Measurements from ENCODE around the gene TMEM171. TPM values are rescaled to one million over a fixed set of nuclear protein-coding genes. Genes with fewer than 3 reads are reported as not detected.

TMEM171 gene, protein sequence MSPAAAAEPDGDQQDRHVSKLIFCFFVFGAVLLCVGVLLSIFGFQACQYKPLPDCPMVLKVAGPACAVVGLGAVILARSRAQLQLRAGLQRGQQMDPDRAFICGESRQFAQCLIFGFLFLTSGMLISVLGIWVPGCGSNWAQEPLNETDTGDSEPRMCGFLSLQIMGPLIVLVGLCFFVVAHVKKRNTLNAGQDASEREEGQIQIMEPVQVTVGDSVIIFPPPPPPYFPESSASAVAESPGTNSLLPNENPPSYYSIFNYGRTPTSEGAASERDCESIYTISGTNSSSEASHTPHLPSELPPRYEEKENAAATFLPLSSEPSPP
- total RNA-seq (2014; rRNA removed; shearing (Covaris generic)) = 2.7 and 4.8 TPM in 2 replicates

DNA sequence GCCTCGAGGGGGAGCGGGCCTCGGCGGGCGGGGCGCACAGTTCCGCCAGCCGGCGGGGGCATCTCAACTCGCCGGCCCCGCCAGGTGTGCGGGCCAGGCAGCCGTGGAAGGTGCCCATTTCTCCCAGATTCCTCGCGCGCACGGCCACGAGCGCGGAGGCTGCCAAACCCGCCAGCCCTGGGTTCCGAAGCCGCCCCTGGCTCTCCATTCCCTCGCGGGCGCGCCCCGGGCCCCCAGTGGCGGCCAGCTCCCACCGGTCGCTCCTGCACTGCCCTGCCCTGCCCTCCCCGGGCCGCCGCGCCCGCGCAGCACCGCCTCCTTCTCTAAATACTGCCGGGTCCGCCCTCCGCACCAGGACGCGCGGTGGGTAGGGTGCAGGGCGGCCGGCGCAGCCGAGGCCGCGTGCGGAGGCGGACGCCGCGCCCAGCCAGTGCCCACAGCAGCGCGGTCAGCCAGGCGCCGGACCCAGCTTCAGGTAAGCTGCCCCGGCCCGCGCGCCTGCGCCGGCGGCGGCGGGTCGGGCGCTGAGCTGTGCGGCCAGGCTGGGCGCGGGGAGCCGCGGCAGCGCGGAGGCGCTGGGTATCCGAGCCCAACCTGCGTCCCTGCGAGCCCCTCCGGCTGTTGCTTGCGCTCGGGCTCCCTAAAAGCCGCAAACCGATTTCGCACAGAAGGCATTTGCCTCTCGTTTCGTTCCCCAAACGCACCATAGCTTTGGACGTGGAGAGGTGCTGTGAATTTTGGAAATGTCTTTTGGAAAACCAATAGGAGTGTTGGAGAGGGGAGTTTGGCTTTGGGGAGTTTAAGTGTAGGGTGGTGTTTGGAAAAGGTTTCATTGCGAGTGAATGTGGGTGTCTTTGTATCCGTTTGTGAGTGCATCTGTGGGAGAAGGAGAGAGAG is at the start of gene TMEM171:
TSS of gene TMEM171 (plus strand) at position 354 of the 897 bp plus-strand sequence. CDS start 2,799 bp downstream, outside the sequence.
- Histone ChIP-seq H3K27me3 (ENCODE audit: control insufficient read depth, insufficient read depth, low read length) (peaks cover 32% of the 10 kb centered on the region), H3K4me3 (ENCODE audit: insufficient read depth, low read depth, low read length) (peak within 1 kb of the TSS; percentile 62), H3K36me3 (replicated peaks; ENCODE audit: control insufficient read depth, insufficient read depth, low read length) (no peaks in the 10 kb centered on the region)
- DNase-seq = peak; percentile 92

- Histone ChIP-seq H3K4me3 (ENCODE audit: insufficient read depth, low read depth, low read length) (no peak overlapping the region), H3K36me3 (replicated peaks; ENCODE audit: control insufficient read depth, insufficient read depth, low read length) (no peaks in the 10 kb centered on the region), H3K27me3 (ENCODE audit: control insufficient read depth, insufficient read depth, low read length) (no peaks in the 10 kb centered on the region)
- DNase-seq = no peak
Observed at GRCh38 chr5:73081093-73081492, 39.3 kb upstream of the TMEM171 start.

DNA sequence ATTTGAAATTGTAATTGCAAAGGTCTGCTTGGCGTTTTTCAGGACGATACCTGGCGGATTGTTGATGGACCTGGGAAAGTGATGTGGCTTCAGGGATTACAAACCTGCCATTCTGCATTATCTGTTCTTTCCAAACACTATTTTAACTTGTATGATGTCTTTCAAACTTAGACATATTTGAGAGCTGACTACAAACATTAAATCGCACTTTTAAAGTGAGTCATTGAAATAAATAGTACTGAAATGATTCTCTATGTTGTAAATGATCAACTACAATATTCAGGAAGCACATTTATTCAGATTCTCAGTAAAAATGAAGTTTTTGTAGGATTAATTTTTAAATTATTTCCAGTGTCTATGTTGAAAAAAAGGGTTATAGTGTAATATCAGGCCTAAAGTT is 32.3 kb upstream of the TMEM171 start:
- no peaks in the 10 kb centered on the region for H3K27me3 ChIP-seq (ENCODE audit: control insufficient read depth, insufficient read depth, low read length)
- H3K36me3 ChIP-seq (replicated peaks; ENCODE audit: control insufficient read depth, insufficient read depth, low read length) = no peaks in the 10 kb centered on the region
- no peak for DNase-seq

DNA sequence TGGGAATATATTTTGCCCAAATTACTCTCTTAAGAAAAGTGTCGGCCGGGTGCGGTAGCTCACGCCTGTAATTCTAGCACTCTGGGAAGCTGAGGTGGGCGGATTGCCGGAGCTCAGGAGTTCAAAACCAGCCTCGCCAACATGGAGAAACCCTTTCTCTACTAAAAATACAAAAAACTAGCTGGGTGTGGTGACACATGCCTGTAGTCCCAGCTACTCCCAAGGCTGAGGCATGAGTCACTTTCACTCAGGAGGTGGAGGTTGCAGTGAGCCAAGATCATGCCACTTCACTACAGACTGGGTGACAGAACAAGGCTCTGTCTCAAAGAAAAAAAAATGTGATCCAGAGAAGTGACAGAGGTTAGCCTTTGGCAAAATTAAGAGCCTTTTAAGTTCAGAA is 26.4 kb upstream of the TMEM171 start:
- no peak overlapping the region for H3K4me3 ChIP-seq (ENCODE audit: insufficient read depth, low read depth, low read length)
- H3K36me3 ChIP-seq (replicated peaks; ENCODE audit: control insufficient read depth, insufficient read depth, low read length) = no peaks in the 10 kb centered on the region
- no peaks in the 10 kb centered on the region for H3K27me3 ChIP-seq (ENCODE audit: control insufficient read depth, insufficient read depth, low read length)
- DNase-seq = no peak

More for the DNA sequence above, 32.3 kb upstream of the TMEM171 start:
- no peak overlapping the region for H3K4me3 ChIP-seq (ENCODE audit: insufficient read depth, low read depth, low read length)

DNA sequence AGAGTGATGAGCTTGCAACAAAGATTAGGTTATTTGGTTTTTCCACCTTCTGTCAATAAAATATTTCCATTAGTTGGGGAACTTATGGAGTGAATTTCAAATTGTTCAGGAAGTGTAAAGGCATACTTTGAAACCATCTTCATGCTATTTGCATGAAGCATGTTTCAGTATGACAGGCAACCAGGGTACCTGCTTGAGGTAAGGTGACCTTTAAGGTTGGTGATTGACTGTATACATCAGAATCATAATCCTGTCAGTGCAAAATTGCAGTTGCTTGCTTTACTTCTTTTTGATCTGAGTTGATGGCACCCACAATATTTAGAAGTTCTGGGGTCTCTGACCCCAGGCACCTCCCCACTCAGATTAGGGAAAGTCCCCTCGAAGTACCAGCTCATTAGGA is 26.0 kb upstream of the TMEM171 start:
- H3K36me3 ChIP-seq (replicated peaks; ENCODE audit: control insufficient read depth, insufficient read depth, low read length) = no peaks in the 10 kb centered on the region
- no peak for DNase-seq
- H3K27me3 ChIP-seq (ENCODE audit: control insufficient read depth, insufficient read depth, low read length) = no peaks in the 10 kb centered on the region
- no peak overlapping the region for H3K4me3 ChIP-seq (ENCODE audit: insufficient read depth, low read depth, low read length)

GRCh38 chr5:73095564-73096238 is 24.7 kb upstream of the TMEM171 start:
- Histone ChIP-seq H3K4me3 (ENCODE audit: insufficient read depth, low read depth, low read length) (no peak overlapping the region), H3K27me3 (ENCODE audit: control insufficient read depth, insufficient read depth, low read length) (no peaks in the 10 kb centered on the region), H3K36me3 (replicated peaks; ENCODE audit: control insufficient read depth, insufficient read depth, low read length) (no peaks in the 10 kb centered on the region)
- no peak for DNase-seq

- Histone ChIP-seq H3K4me3 (ENCODE audit: insufficient read depth, low read depth, low read length) (no peak overlapping the region), H3K27me3 (ENCODE audit: control insufficient read depth, insufficient read depth, low read length) (no peaks in the 10 kb centered on the region), H3K36me3 (replicated peaks; ENCODE audit: control insufficient read depth, insufficient read depth, low read length) (no peaks in the 10 kb centered on the region)
- no peak for DNase-seq
Observed at GRCh38 chr5:73096239-73096575, 24.2 kb upstream of the TMEM171 start.

GRCh38 chr5:73097740-73098139 is 22.6 kb upstream of the TMEM171 start:
- H3K36me3 ChIP-seq (replicated peaks; ENCODE audit: control insufficient read depth, insufficient read depth, low read length) = no peaks in the 10 kb centered on the region
- no peak overlapping the region for H3K4me3 ChIP-seq (ENCODE audit: insufficient read depth, low read depth, low read length)
- no peak for DNase-seq
- H3K27me3 ChIP-seq (ENCODE audit: control insufficient read depth, insufficient read depth, low read length) = no peaks in the 10 kb centered on the region

DNA sequence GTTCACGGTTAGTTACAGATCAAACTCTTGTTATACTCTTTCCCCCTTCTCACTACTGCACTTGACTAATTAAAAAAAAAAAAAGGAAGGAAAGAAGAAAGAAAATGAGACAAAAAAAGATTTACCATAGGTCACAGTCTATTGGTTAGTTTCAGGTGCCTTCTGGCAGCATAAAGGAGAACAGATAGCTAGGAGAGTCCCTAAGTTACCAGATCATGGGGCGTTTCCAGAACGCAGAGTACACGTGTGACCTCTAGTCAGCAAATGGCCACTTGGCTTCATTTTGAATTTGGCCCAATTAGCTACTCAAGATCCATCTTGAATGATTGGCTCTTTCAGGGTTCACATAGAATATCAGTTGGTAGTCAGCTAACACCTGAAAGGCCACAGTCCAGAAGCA is 20.3 kb upstream of the TMEM171 start:
- H3K27me3 ChIP-seq (ENCODE audit: control insufficient read depth, insufficient read depth, low read length) = no peaks in the 10 kb centered on the region
- no peak overlapping the region for H3K4me3 ChIP-seq (ENCODE audit: insufficient read depth, low read depth, low read length)
- no peak for DNase-seq
- H3K36me3 ChIP-seq (replicated peaks; ENCODE audit: control insufficient read depth, insufficient read depth, low read length) = no peaks in the 10 kb centered on the region

DNA sequence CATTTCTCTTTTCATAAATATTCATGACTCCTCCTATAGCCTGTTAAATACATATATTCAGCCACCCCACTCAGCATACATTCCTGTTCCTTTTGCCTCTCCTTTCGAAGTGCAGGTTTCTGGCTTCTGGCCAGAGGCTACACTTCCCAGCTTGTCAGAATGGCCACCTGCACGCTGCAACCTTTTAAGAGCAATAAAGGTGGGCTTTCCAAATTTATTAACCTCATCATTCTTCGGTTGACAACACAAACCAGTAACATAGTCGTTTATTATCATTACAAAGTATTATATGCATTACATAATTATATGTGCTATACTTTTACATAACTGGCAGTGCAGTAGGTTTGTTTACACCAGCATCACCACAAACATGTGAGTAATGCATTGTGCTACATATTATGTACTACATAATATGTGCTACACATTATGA is 16.5 kb upstream of the TMEM171 start:
- no peak for DNase-seq
- Histone ChIP-seq H3K36me3 (replicated peaks; ENCODE audit: control insufficient read depth, insufficient read depth, low read length) (no peaks in the 10 kb centered on the region), H3K4me3 (ENCODE audit: insufficient read depth, low read depth, low read length) (no peak overlapping the region), H3K27me3 (ENCODE audit: control insufficient read depth, insufficient read depth, low read length) (no peaks in the 10 kb centered on the region)

DNA sequence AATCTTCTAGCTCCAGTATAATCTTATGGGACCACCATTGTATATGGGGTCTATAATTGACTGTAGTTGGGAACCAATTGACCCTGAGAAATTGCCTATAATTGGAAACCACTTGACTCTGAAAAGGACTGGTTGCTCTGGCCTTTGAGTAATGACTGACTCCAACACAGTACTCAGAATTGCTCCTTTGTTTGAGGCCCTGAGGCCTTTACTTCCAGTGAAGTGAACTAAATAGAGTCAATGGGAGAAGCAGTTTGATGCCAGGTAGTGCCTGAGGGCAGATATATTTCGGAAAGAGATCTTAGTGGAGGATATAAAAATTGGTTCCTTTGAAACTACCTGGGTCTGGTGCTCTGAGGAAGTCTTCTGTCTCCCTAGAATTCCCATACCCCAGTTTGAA is 16.0 kb upstream of the TMEM171 start:
- Histone ChIP-seq H3K4me3 (ENCODE audit: insufficient read depth, low read depth, low read length) (no peak overlapping the region), H3K27me3 (ENCODE audit: control insufficient read depth, insufficient read depth, low read length) (no peaks in the 10 kb centered on the region), H3K36me3 (replicated peaks; ENCODE audit: control insufficient read depth, insufficient read depth, low read length) (no peaks in the 10 kb centered on the region)
- no peak for DNase-seq

GRCh38 chr5:73106335-73106734 is 14.0 kb upstream of the TMEM171 start:
- no peaks in the 10 kb centered on the region for H3K27me3 ChIP-seq (ENCODE audit: control insufficient read depth, insufficient read depth, low read length)
- H3K4me3 ChIP-seq (ENCODE audit: insufficient read depth, low read depth, low read length) = no peak overlapping the region
- DNase-seq = no peak
- no peaks in the 10 kb centered on the region for H3K36me3 ChIP-seq (replicated peaks; ENCODE audit: control insufficient read depth, insufficient read depth, low read length)

GRCh38 chr5:73110190-73110589 is 10.2 kb upstream of the TMEM171 start:
- DNase-seq = no peak
- Histone ChIP-seq H3K4me3 (ENCODE audit: insufficient read depth, low read depth, low read length) (no peak overlapping the region), H3K36me3 (replicated peaks; ENCODE audit: control insufficient read depth, insufficient read depth, low read length) (no peaks in the 10 kb centered on the region), H3K27me3 (ENCODE audit: control insufficient read depth, insufficient read depth, low read length) (no peaks in the 10 kb centered on the region; the same call in 1 of the 2 replicates)

DNA sequence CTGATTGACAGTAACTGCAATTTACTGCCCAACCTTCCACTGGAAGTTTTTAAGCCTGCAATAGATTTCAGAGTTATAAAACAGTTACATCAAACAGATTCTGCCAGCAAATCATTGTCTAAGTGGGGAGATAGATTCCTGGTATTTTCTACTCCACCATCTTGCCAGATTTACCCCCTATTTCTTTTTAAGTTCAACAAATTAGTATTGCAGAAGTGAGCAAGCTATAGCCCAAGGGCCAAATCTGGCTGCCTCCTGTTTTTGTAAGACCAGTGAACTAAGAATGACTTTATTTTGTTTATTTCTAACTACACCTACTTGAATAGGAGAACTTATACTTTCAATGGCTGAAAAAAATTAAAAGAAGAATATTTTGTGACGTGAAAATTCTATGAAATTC is 8.8 kb upstream of the TMEM171 start:
- no peak for DNase-seq
- Histone ChIP-seq H3K4me3 (ENCODE audit: insufficient read depth, low read depth, low read length) (no peak overlapping the region), H3K27me3 (ENCODE audit: control insufficient read depth, insufficient read depth, low read length) (no peaks in the 10 kb centered on the region; the same call in 1 of the 2 replicates), H3K36me3 (replicated peaks; ENCODE audit: control insufficient read depth, insufficient read depth, low read length) (no peaks in the 10 kb centered on the region)
